ENCODE data around the gene GFAP. TPM values are rescaled to one million over a fixed set of nuclear protein-coding genes. Genes with fewer than 3 reads are reported as not detected.
A peak's percentile ranks its signal among the peaks of the same experiment; 100 is the strongest.

Gene GFAP
- total RNA-seq, 1 experiment from 2014 or later, result not detected

GRCh38 chr17:44881145-44881544, 34.2 kb downstream of the GFAP start:
- Mint-ChIP-seq H3K9me3 (ENCODE audit: low read depth, unreplicated experiment) (no peaks in the 10 kb centered on the region), H3K4me3 (ENCODE audit: low read depth, unreplicated experiment) (no peak overlapping the region), H3K36me3 (ENCODE audit: insufficient read depth, unreplicated experiment) (peaks cover 72% of the 10 kb centered on the region), H3K4me1 (ENCODE audit: low read depth, unreplicated experiment) (no peaks in the 10 kb centered on the region), H3K27ac (ENCODE audit: unreplicated experiment) (no peak overlapping the region), H3K27me3 (ENCODE audit: unreplicated experiment) (no peaks in the 10 kb centered on the region)
- TF ChIP-seq, protein P1, sequence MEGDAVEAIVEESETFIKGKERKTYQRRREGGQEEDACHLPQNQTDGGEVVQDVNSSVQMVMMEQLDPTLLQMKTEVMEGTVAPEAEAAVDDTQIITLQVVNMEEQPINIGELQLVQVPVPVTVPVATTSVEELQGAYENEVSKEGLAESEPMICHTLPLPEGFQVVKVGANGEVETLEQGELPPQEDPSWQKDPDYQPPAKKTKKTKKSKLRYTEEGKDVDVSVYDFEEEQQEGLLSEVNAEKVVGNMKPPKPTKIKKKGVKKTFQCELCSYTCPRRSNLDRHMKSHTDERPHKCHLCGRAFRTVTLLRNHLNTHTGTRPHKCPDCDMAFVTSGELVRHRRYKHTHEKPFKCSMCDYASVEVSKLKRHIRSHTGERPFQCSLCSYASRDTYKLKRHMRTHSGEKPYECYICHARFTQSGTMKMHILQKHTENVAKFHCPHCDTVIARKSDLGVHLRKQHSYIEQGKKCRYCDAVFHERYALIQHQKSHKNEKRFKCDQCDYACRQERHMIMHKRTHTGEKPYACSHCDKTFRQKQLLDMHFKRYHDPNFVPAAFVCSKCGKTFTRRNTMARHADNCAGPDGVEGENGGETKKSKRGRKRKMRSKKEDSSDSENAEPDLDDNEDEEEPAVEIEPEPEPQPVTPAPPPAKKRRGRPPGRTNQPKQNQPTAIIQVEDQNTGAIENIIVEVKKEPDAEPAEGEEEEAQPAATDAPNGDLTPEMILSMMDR (IDR thresholded peaks at IDR 0.05; ENCODE audit: unreplicated experiment), result no peak
- intact Hi-C loops (cut with micrococcal nuclease; ENCODE audit: unreplicated experiment), result no loop called here
- CTCF ChIA-PET, result interaction anchor here (0.9 kb wide), 1 partner anchor 106 kb away, joined by 3 read pairs; no protein-coding TSS in a partner anchor
- BruUV-seq (replicated peaks), result no TSS peak
- no peak for DNase-seq

DNA sequence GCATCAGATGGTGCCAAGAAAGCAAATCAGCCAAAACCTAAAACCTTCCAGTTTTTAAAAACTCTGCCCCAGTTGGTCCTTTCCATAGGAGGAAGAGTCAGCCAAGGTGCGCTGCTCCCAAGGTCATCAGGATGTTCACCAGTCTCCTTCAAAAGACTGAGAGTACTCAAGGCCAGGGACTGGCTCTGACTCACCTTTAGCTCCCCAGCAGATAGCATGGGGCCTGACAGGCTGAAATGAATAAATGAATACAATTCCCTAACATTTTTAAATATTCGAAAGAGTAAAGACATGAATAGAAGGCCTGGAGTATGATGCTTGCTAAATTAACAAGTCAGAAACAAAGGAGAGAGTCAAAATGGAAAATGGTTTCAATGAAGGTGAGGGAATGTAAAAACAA, 35.2 kb downstream of the GFAP start:
- intact Hi-C loops (cut with micrococcal nuclease; ENCODE audit: unreplicated experiment), result no loop called here
- TF ChIP-seq, protein P1 (IDR thresholded peaks at IDR 0.05; ENCODE audit: unreplicated experiment), result no peak
- H3K27ac Mint-ChIP-seq (ENCODE audit: unreplicated experiment), result no peak overlapping the region
- H3K9me3 Mint-ChIP-seq (ENCODE audit: low read depth, unreplicated experiment), result no peaks in the 10 kb centered on the region
- no peaks in the 10 kb centered on the region for H3K27me3 Mint-ChIP-seq (ENCODE audit: unreplicated experiment)
- no peak overlapping the region for H3K4me3 Mint-ChIP-seq (ENCODE audit: low read depth, unreplicated experiment)
- no peak for DNase-seq
- CTCF ChIA-PET, result interaction anchor here (2.5 kb wide), 1 partner anchor 105 kb away, joined by 18 read pairs; no protein-coding TSS in a partner anchor
- no peaks in the 10 kb centered on the region for H3K4me1 Mint-ChIP-seq (ENCODE audit: low read depth, unreplicated experiment)
- H3K36me3 Mint-ChIP-seq (ENCODE audit: insufficient read depth, unreplicated experiment), result peaks cover 76% of the 10 kb centered on the region
- BruUV-seq (replicated peaks), result no TSS peak

GRCh38 chr17:44879376-44879775, 35.9 kb downstream of the GFAP start:
- Mint-ChIP-seq H3K4me1 (ENCODE audit: low read depth, unreplicated experiment) (no peaks in the 10 kb centered on the region), H3K27me3 (ENCODE audit: unreplicated experiment) (no peaks in the 10 kb centered on the region), H3K27ac (ENCODE audit: unreplicated experiment) (no peak overlapping the region), H3K4me3 (ENCODE audit: low read depth, unreplicated experiment) (no peak overlapping the region), H3K36me3 (ENCODE audit: insufficient read depth, unreplicated experiment) (peaks cover 72% of the 10 kb centered on the region), H3K9me3 (ENCODE audit: low read depth, unreplicated experiment) (no peaks in the 10 kb centered on the region)
- DNase-seq, result no peak
- no TSS peak for BruUV-seq (replicated peaks)
- intact Hi-C loops (cut with micrococcal nuclease; ENCODE audit: unreplicated experiment), result no loop called here
- CTCF ChIA-PET, result interaction anchor here (1.0 to 3.1 kb wide), 5 partner anchors 21 to 106 kb away, joined by 3 to 27 read pairs (median 8); no protein-coding TSS in a partner anchor
- TF ChIP-seq, protein P1 (IDR thresholded peaks at IDR 0.05; ENCODE audit: unreplicated experiment), result no peak

DNA sequence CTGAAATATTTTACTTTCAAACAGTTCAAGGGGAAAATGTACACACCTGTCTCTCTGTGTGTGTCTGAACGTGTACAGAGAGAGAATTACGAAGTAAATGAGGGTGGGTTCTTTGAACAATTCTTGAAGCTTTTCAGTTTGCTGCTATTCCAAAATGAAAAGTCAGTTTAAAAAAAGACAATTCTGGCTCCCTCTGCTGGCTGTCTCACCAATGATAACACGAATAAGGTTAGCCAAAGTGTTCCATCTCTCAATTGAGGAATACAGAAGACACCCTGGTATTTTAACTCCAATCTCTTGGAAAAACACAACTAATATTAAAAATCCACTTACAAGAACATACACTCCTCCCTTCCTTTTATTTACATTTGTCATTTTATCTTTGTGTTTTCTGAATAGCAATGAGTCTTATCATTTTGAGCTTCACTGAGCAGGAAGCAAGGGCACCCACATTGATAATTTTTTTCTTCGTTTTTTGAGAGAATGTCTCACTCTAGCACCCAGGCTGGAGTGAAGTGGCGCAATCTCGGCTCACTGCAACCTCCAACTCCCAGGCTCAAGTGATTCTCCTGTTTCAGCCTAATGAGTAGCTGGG, 36.6 kb downstream of the GFAP start:
- no peak overlapping the region for H3K27ac Mint-ChIP-seq (ENCODE audit: unreplicated experiment)
- no peak overlapping the region for H3K4me3 Mint-ChIP-seq (ENCODE audit: low read depth, unreplicated experiment)
- H3K36me3 Mint-ChIP-seq (ENCODE audit: insufficient read depth, unreplicated experiment), result peaks cover 76% of the 10 kb centered on the region
- no peaks in the 10 kb centered on the region for H3K27me3 Mint-ChIP-seq (ENCODE audit: unreplicated experiment)
- no peaks in the 10 kb centered on the region for H3K9me3 Mint-ChIP-seq (ENCODE audit: low read depth, unreplicated experiment)
- DNase-seq, result peak; percentile 52
- no peaks in the 10 kb centered on the region for H3K4me1 Mint-ChIP-seq (ENCODE audit: low read depth, unreplicated experiment)
- CTCF ChIA-PET, result interaction anchor here (1.0 to 3.1 kb wide), 6 partner anchors 11 to 106 kb away, joined by 3 to 27 read pairs (median 6); no protein-coding TSS in a partner anchor
- no TSS peak for BruUV-seq (replicated peaks)
- intact Hi-C loops (cut with micrococcal nuclease; ENCODE audit: unreplicated experiment), result no loop called here
- TF ChIP-seq, protein P1 (IDR thresholded peaks at IDR 0.05; ENCODE audit: unreplicated experiment), result peak; percentile 82
